GM21526 (cell line): Measurements from ENCODE around the gene ANKS3.

ENCODE experiments used
- ATAC-seq: cut with Tn5 transposase; IDR thresholded peaks from one replicate; pipeline ENCODE4 v1.9.1; 2021; ENCODE audit warnings: moderate library complexity; ENCODE audit not compliant: unreplicated experiment, low FRiP score

The ANKS3 gene

DNA sequence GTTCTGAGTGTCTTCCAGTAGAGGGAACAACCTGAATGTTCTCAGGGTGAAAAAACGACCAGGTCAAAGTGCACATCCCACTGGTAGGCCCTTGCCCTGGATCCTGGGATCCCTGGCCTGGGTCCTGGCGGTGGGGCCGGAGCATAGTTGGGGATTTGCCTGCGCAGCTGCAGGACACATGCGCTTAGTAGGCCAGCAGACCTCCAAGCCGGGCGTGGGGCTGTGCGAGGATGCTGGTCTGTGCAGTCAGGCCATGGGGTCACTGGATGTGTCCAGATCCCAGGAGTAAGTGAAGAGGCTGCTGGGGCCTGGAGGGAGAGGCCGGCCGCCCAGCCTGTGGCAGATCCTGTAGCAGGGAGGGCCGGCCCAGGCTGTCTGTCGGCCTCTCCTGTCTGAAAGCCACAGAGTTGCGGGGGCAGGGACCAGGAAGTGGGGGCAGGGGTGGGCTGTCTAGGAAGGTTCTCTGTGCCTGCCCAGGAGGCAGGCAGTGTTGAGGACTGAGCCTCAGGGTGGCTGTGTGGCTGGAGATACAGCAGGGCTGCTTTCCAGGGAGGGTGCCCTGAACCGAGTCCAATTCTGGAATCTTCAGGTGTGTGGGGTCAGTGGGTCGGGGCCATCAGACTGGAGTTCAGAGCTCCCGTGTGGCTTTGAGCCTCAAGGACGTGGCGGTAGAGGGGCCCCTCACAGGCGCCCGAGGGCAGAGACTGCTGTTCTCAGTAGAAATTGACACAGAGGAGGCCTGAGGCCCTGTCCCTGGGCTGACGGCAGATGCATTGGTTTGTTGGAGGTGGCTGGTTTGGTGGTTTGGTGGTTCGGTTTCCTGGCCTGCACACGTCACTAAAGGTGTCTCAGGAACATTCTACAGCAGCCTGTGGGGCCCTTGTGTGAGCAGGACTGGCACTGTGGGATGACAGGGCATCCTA, 57.9 kb downstream of the ANKS3 start:
- ATAC-seq = no peak

DNA sequence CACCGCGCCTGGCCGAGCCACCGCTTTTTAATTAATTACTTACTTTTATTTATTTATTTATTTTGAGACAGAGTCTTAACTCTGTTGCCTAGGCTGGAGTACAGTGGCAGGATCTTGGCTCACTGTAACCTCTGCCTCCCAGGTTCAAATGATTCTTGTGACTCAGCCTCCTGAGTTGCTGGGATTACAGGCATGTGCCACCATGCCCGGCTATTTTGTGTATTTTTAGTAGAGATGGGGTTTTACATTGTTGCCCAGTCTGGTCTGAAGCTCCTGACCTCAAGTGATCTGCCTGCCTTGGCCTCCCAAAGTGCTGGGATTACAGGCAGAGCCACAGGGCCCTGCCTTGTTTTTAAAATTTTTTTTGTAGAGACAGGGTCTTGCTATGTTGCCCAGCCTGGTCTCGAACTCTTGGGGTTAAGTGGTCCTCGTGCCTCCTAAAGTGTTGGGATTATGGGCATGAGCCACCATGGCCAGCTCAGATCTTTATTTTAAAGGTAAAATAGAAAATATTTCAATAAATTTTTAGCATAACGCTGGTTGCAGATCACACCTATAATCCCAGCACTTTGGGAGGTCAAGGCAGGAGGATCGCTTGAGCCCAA, 59.0 kb downstream of the ANKS3 start:
- no peak for ATAC-seq

DNA sequence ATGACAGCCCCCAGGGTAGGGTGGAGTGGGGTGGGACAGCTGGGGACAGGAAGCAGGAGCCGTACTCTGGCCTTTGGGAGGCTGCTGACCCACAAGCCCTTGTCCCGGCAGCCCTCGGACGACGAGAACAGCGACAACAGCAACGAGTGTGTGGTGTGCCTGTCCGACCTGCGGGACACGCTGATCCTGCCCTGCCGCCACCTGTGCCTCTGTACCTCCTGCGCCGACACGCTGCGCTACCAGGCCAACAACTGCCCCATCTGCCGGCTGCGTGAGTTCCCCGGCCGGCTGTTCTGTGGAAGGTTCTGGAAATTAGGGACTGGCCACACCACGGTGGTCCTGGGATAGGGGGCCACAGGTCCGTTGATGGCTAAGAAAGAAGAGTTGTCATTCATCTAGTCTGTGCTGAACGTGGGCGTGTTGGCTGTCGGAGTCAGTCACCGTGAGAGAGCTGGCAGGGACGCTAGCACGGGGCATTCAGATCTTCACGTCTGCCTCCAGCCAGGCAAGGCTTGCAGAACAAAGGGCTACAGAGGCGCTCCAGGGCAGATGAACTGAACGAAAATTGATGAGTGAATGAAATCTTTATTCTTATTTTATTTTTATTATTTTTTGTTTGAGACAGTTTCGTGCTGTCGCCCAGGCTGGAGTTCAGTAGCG, 60.6 kb downstream of the ANKS3 start:
- no peak for ATAC-seq

DNA sequence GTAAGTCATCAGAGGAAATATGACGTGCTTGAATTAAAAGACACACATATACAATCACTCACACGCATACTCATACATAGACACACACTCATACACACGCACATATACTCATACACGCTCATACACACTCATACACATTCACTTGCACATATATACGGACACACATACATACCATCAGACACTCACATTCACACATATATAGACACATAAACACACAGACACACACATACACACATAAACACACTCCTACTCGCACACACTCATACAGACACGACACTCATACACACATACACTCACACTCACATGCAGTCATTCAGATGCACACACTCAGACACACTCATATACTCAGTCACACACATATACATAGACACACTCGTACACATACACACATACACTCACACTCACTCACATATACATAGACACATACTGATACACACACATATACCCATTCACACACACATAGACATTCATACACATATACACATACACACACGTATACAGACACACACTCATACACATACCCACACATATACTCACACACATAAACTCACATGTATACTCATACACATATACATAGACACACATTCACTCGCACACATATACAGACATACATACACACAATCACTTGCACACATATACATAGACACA, 65.6 kb downstream of the ANKS3 start:
- no peak for ATAC-seq

DNA sequence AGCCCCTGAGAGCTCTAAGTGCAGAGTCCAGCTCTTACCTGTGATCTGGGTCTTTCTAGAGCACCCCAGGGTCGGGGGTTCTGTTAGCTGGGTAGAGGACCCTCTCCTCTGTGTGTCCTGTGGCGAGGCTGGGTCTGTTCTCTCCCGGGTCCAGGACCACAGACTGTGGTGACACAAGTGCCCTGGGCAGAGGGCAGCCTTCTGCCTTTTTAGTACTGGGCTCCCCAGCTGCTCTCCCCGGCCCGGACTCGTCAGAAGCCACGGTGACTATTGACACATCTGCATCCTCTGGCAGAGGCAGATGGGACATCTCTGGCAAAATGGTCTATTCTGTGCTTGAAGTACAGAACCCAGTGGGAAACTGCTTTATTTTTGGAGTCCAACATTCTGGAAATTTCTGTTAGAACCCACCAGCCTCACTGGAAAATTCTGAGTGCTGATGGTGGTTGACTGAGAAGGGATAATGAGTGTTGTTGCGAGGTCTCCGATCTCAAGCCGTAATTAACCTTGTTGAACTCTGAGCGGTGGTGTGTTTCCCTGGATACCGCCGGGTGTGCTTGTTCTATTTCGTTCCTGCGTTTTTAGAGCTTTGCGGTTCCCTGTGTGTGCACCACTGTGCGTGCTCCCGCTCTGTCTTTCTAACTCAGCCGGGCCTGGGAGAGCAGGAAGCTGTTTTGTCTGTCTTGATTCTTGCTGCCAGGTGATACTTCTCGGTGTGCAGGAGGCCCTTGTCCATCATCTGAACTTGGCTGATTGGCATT, 66.7 kb downstream of the ANKS3 start:
- ATAC-seq = no peak

DNA sequence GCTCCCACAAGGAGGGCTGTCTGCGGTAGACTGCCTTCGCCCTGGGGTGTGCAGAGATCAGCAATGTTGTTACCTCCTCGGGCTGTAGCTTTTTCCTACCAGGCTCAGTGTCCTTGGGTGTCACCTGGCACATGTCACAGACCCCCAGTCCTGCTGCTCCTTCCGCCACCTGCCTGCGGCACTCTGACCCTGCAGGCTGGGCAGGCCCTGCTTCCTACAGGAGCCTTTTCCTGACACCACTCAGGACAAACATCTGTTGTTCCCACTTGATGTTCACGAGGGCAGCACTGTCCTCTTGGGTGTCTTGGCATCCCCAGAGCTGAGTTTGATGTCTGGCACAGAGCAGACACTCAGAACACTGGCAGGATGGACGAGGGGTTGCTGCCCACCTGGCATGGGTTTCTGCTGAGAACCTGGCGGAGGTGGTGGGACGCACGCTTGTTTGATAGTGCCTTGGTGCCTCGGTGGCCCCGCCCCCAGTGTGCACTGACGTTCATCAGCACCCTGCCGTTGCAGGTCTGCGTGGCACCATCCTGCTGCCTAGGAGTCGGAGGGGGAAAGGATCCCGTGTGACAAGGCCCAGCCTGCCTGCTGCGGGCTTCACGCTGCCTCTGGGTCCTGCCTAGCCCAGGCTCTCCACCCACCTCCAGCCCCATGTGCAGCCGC, 67.4 kb downstream of the ANKS3 start:
- ATAC-seq = no peak

DNA sequence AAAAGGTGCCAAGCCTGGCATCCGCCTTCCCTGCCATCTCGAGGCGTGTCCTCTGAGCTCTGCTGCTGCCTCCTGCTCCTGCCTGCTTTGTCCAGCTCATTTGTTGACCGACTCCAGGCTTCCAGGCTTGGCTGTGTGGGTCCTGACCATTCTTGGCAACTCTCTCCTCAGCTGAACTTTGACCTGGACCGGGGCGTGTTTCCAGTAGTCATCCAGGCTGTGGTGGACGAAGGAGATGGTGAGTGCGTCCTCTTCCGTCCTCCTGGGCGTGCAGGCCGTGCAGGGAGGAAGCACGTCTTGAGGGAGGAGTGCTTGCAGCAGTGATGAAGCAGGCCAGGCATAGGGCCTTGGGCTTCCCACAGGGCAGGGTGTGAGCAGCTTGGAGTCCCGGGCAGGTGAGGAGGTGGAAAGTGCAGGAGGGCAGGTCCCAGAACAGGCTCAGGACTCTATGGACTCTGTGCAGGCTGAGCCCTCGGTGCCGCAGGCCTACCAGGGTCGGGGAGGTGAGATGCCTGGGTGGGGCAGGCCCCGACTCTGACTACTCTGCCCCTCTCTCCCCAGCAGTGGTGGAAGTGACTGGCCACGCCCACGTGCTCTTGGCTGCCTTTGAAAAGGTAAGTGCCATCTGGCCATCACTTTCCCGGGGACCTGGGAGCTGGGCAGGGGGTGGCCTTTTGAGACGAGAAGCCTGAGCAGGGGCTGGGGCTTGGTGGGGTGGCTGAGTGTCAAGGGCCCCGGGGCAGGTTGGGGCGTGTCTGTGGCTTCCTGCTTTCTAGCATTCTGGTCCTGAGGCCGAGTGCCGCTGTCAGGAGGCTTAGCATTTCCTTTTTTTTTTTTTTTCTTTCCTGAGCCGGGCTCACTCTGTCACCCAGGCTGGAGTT, 69.3 kb downstream of the ANKS3 start:
- ATAC-seq = no peak

DNA sequence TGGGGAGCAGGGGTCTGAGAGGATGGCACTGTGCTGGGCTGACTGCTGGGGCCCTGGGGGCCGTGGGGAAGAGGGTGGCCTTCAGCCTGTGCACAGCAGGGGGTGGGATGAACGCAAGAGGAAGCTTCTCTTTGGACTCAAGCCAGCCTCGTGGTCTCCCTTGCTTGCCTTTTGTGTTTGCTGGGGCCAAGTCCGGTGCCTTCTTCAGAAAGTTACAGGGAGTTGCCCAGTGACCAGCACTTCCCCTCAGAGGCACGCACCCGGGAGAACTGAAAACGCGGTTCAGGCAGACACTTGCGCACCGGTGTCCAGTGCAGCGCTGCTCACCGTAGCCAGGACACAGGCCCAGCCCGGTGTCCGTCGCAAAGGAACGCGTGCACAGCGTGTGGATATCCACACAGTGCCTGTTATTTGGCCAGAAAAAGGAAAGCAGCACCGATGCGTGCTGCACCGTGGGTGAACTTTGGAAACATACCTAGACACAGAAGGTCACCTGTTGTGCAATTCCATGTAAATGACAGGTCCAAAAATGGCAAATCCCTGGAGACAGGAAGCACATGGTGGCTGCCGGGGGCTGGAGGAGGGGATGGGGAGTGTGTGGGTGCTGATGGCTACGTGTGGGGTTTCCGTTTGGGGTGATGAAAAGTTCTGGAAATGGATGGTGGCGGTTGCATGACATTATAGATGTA, 70.2 kb downstream of the ANKS3 start:
- ATAC-seq = no peak

DNA sequence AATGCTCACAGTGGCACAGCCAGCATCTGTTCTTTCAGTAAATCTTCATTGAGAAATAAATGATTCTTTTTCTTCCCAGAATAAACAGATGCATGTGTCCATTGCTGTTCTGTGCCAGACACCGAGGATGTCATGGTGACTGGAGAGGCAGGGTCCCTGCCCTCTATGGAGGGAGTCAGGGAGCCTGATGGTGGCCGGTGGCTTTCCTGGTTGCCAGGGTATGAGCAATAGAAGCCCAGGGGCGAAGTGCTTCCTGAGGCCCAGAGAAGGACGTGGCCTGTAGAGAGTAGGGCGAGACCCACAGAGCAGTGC, 70.7 kb downstream of the ANKS3 start:
- ATAC-seq = no peak

DNA sequence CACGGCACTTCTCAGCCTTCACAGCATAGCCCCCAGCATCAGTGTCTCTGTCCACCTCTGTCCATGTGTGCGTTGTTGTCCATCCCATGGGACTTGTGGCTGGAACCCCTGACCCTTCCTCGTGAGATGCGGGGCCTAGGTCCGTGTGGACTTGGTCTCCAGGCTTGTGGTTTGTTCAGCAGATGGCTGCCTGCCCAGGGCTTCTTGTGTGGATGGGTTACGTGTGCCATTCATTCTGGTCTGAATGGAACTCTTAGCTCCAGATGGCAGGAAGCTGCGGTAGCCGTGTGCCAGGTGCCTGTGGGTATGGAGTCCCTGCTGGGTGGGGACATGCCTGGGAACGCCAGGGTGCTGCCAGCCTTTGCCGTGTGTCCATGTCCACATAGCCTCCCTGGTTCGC, 72.4 kb downstream of the ANKS3 start:
- no peak for ATAC-seq

DNA sequence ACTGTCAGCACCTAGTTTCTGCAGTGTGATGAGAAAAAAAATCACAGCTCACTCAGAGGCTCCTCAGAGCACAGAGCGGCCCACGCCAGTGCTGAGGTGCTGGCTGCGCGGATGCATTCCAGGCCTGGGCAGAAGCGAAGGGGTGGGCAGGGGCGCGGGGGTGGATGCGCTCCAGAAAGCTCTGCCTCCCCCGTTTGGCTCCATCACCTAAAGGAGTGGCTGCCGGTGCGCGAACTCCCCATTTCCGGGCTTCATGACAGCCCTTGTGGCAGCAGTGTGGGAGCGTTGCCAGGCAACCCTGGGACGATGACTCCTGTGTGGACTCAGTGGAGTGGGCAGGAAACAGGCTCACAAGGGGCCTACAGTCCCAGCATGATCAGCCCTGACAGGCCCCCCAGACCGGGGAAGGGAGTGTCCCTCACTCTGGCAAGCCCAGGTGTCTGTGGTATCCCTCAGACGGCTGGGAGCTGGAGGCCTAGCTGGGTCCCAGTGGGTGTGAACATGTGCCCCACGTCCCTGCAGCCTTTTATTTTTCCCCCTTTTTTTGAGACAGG, 73.5 kb downstream of the ANKS3 start:
- ATAC-seq = no peak

DNA sequence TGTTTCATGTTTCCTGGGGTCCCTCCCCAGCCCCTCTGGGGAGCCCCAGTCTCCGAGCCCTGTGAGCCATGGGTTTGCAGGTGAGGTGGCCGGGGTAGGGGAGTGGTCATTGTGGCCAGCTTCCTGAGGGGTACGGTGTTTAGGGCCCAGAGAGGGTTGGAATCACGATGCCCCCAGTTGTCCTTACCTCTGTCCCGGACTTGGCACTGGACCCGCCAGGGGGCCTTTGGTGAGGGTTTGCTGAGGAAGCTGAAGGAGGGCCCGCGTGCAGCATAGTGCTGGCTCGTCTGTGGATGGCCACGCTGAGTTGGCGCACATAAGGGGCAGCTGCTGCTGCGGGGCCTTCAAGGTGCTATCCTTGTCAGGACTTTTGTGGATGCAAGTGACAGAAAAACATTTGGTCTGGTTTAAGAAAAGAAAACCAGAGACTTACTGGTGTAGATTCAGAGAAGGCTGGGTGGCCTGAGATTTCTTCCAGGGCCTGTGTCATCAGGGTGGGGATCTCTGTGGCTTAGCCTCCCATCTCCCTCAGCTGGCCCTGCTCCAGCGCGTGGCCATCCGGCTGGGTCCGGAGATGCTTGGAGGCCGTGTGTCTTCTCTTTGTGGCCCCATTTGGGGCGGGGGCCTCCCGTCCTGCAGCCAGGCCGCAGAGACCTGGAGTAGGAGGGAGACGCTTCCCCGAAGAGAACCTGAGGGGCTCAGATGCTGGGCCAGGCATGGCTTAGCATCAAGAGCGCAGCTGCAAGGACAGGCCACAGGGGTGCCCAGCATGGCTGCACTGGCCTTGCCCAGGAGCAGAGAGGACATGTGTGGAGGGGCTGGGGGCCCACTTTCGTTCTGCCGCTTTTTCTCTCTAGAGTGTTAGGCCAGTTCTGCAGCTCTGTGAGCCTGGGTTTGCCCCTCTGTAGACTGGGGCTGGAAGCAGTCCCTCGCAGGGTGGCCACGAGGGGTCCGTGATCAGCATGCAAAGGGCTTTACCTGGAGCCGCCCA, 74.4 kb downstream of the ANKS3 start:
- ATAC-seq = no peak

DNA sequence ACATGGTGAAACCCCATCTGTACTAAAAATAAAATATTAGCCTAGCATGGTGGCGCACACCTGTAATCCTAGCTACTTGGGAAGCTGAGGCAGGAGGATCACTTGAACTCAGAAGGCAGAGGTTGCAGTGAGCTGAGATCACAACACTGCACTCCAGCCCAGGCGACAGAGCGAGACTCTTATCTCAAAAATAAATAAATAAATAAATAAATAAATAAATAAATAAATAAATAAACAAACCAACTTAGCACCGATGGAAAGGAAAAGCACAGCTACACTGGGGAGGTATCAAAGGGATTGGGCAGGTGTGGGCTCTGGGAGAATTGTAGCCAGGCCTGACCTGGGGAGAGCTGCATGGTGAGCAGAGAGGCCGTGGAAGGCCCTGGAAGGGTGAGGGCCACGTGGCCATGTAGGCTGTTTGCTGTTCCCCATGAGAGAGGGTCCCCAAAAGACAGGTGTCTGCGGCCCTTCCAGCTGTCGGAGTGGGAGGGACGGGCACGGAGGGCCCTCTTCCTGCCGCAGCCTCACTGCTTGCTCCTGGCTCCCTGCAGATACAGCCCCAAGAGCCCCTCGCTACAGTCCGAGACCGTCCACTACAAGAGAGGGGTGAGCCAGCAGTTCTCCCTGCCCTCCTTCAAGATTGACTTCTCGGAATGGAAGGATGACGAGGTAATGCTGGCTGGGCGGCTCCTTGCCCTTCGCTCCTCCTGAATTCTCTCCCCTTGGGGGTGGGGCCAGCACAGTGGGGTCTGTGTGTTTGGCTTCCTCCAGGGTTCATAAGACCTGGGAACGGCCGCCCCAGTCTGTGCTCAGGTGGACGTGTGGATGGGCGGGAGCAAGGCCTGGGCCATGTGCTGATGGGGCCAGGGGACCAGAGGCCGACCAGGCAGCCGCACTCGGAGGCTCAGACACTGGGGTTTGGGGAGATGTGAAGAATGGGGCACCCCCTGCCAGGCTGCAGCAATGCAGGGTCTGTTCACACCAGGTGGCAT, 77.1 kb downstream of the ANKS3 start:
- ATAC-seq = no peak

DNA sequence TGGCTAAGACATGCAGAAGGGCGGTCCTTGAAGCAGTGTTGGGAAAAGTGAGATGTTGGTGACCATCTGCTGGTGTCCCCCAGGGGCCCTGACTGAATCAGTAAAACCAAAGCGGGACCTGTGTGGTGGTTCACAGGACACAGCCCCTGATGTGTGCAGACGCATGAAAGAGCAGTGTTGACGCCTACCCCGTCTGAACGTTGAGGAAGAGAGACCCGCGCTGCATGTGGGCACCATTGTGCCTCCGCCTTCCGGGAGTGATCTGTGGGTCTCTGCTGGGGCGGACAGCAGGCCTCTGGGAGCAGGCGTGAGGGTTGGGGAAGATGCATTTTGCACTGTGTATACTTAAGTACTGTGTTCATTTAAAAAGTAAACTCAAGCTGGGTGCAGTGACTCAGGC, 77.8 kb downstream of the ANKS3 start:
- no peak for ATAC-seq

DNA sequence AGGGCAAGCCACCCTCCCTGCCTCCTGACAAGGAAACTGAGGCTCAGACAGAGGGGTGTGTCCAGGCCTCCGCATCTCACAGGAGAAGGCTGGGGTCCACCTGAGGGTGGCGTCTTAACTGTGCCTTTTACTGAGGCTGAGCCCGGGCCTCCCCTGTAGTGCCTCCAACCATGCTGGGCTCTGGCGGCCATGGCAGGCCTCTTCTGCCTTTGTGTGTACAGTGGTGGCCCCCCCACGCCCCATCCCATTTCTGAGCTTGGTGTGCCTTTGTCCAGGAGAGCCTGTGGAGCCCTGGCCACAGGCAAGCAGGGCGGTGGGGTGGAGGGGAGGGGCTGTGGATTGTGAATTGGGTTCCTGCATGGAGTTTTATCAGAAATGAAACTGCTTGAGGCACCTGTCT, 78.3 kb downstream of the ANKS3 start:
- ATAC-seq = no peak
